ENCODE measurements around the gene CSN3. TPM values are rescaled to one million over a fixed set of nuclear protein-coding genes. Genes with fewer than 3 reads are reported as not detected.

CSN3 gene
- total and polyA plus RNA-seq, 10 of the 15 experiments (the other 5 are each of a cell fraction or from before 2014, with no cell fraction given) = not detected

GRCh38 chr4:70197842-70198241 lies 44.6 kb upstream of the CSN3 start:
- intact Hi-C loops (cut with micrococcal nuclease; ENCODE audit: unreplicated experiment) = no loop called here
- RAD21 ChIA-PET (ENCODE audit: unreplicated experiment) = no interaction called here
- TF ChIP-seq CEBPZ (IDR thresholded peaks at IDR 0.05; ENCODE audit: low read depth, low read length) (no peak), PBX3 (IDR thresholded peaks at IDR 0.05; ENCODE audit: insufficient replicate concordance, low read depth, low read length) (no peak), PAX5 (IDR thresholded peaks at IDR 0.05; ENCODE audit: borderline replicate concordance, low read depth, low read length) (no peak), TBL1XR1 (IDR thresholded peaks at IDR 0.05; ENCODE audit: low read depth, low read length) (no peak), BCLAF1 (IDR thresholded peaks at IDR 0.05) (no peak), BCL3 (IDR thresholded peaks at IDR 0.05; ENCODE audit: borderline replicate concordance, insufficient read depth, low read depth, low read length, poor library complexity, severe bottlenecking) (no peak), NFYB (IDR thresholded peaks at IDR 0.05; ENCODE audit: insufficient read depth, low read depth, low read length) (no peak), RELB (IDR thresholded peaks at IDR 0.05; ENCODE audit: low read depth) (no peak)

More at GRCh38 chr4:70197842-70198241, 44.6 kb upstream of the CSN3 start:
- ChIA-PET CTCF (interaction anchor here (1.5 to 2.0 kb wide), 3 partner anchors 13 to 301 kb away, joined by 3 to 6 read pairs (median 4); no protein-coding TSS in a partner anchor), POLR2A (no interaction called here), SMC1A (ENCODE audit: uncharacterized antibody, unreplicated experiment) (interaction anchor here (1.5 kb wide), 1 partner anchor 14 kb away, joined by 4 read pairs; no protein-coding TSS in a partner anchor)
- BruUV-seq (replicated peaks) = no TSS peak
- DNase-seq (ENCODE audit: low read depth, low spot score) (no peak), FAIRE-seq (no peak), ATAC-seq (no peak)
- no peaks in the 10 kb centered on the region for H3K36me3 ChIP-seq (ENCODE audit: control insufficient read depth in 2 of 2, insufficient read depth in 2 of 2, low read length in 1 of 2)
- H2AFZ ChIP-seq (ENCODE audit: control insufficient read depth, low read depth, low read length) = no peak overlapping the region
- 3% methylated on average over 2 of the region's 2 CpGs for WGBS (ENCODE audit: insufficient coverage, insufficient replicate concordance, low lambda C conversion rate, missing lambda C conversion rate)
- no peaks in the 10 kb centered on the region for H3K9me3 ChIP-seq (replicated peaks; ENCODE audit: control insufficient read depth, insufficient read depth, low read length)
- in situ Hi-C loops (cut with MboI) = no loop called here
- H3K79me2 ChIP-seq (ENCODE audit: control insufficient read depth, insufficient read depth, low read length) = no peaks in the 10 kb centered on the region
- no peak overlapping the region for H3K9ac ChIP-seq (ENCODE audit: control insufficient read depth, insufficient read depth, low read length)
- no peaks in the 10 kb centered on the region for H3K27me3 ChIP-seq (replicated peaks in 1 of 2; ENCODE audit: control insufficient read depth in 2 of 2, insufficient read depth in 2 of 2, low read length in 1 of 2)
- H3K4me3 ChIP-seq = no peak overlapping the region
- no peak overlapping the region for H3K27ac ChIP-seq (ENCODE audit: control insufficient read depth, insufficient read depth)
- H4K20me1 ChIP-seq (ENCODE audit: control insufficient read depth, insufficient read depth) = no peaks in the 10 kb centered on the region
- no peak overlapping the region for H3K4me2 ChIP-seq (ENCODE audit: control insufficient read depth, insufficient read depth)
- H3K4me1 ChIP-seq (ENCODE audit: control insufficient read depth, insufficient read depth, low read length) = no peaks in the 10 kb centered on the region

Measured in GM12878 (cell line).